HepG2 (cell line): ENCODE measurements around the gene IGFLR1. TPM values are rescaled to one million over a fixed set of nuclear protein-coding genes. Genes with fewer than 3 reads are reported as not detected.
A peak's percentile ranks its signal among the peaks of the same experiment; 100 is the strongest.

Source experiments
- ATAC-seq: fragments of 200-7000 bp; cut with Tn5 transposase; 3 replicates; pipeline ENCODE4 v1.9.1; 2020; ENCODE audit warnings: mild to moderate bottlenecking, moderate library complexity
- BruUV-seq: library from RNA; stranded (reverse); fragments of 400-500 nt; replicated peaks from 2 replicates; lab custom pipeline; 2021; lab: Mats Ljungman, UMichigan
- CTCF ChIA-PET: fragments of 300-600 bp; formaldehyde crosslinking; extraction: SDS; loops from one replicate; lab custom pipeline; 2021; ENCODE audit warnings: low total read pairs, inconsistent platforms, low intra/inter-chr PET ratio; lab: Yijun Ruan, JAX
- POLR2A ChIA-PET: fragments of 350-600 bp; sonication (Branson Sonifier 250); formaldehyde crosslinking; loops from one replicate; lab custom pipeline; 2020; ENCODE audit warnings: antibody characterized with exemption, inconsistent platforms; lab: Yijun Ruan, JAX
- DNase-seq: peaks from one replicate; pipeline ENCODE4 v3.0.0-alpha.2; 2015; ENCODE audit warnings: low spot score
- FAIRE-seq: peaks from 3 replicates; lab custom pipeline; 2011; peaks lifted over from hg19 to GRCh38; lab: Jason Lieb, UNC
- H2AFZ ChIP-seq: one replicate; pipeline ENCODE4 v1.6.1; 2011; ENCODE audit warnings: low read length, inconsistent platforms
- H3K27ac ChIP-seq: fragments of 300-600 bp; 3 replicates; pipeline ENCODE4 v1.8.0; 2011; ENCODE audit warnings: mixed run types, mild to moderate bottlenecking, mixed read lengths, low read length, inconsistent platforms; ENCODE audit not compliant: insufficient read depth; ENCODE audit errors: extremely low read length
- H3K27me3 ChIP-seq, 2 experiments: fragments of 200-600 bp in 1 of 2; 2 replicates in 1 of 2; 3 replicates in 1 of 2; pipeline versions ENCODE4 v1.6.0 to v1.8.0; 2011; ENCODE audit warnings: low read length in 2 of 2, mild to moderate bottlenecking in 2 of 2, moderate library complexity in 2 of 2, inconsistent platforms in 1 of 2; ENCODE audit not compliant: insufficient read depth in 2 of 2, control insufficient read depth in 1 of 2
- H3K36me3 ChIP-seq, 2 experiments: fragments of 200-600 bp in 1 of 2; replicated peaks in 1 of 2; 2 replicates in 1 of 2; 3 replicates in 1 of 2; pipeline versions ENCODE4 v1.5.1 to v1.8.0; 2011; ENCODE audit warnings: low read length in 2 of 2, inconsistent platforms in 1 of 2; ENCODE audit not compliant: insufficient read depth in 2 of 2, control insufficient read depth in 1 of 2
- H3K4me1 ChIP-seq: 2 replicates; pipeline ENCODE4 v1.5.1; 2012; ENCODE audit warnings: low read length, inconsistent platforms; ENCODE audit not compliant: insufficient read depth
- H3K4me2 ChIP-seq: 2 replicates; pipeline ENCODE4 v1.6.0; 2011; ENCODE audit warnings: low read depth, low read length, inconsistent platforms
- H3K4me3 ChIP-seq, 3 experiments: fragments of 200-600 bp in 1 of 3; sonication (generic), shearing (Covaris generic) in 1 of 3; replicated peaks in 1 of 3; 2 replicates each; pipeline ENCODE4 v1.5.1; 2011 to 2016; ENCODE audit warnings: low read length in 3 of 3, inconsistent platforms in 2 of 3, low read depth in 2 of 3, mild to moderate bottlenecking in 2 of 3, control low read depth in 1 of 3, mixed read lengths in 1 of 3; ENCODE audit not compliant: insufficient read depth in 1 of 3
- H3K79me2 ChIP-seq: one replicate; pipeline ENCODE4 v1.6.1; 2011; ENCODE audit warnings: low read length, inconsistent platforms; ENCODE audit not compliant: insufficient read depth
- H3K9ac ChIP-seq: 2 replicates; pipeline ENCODE4 v1.6.0; 2011; ENCODE audit warnings: mild to moderate bottlenecking, low read depth, low read length, inconsistent platforms; ENCODE audit not compliant: insufficient read depth
- H3K9me3 ChIP-seq: 2 replicates; pipeline ENCODE4 v1.5.1; 2012; ENCODE audit warnings: mild to moderate bottlenecking, low read length
- H4K20me1 ChIP-seq: 2 replicates; pipeline ENCODE4 v1.6.0; 2011; ENCODE audit warnings: inconsistent platforms, mild to moderate bottlenecking, low read length, moderate library complexity; ENCODE audit not compliant: insufficient read depth
- CCDC6 ChIP-seq: sonication (generic); formaldehyde crosslinking; IDR thresholded peaks from 2 replicates; pipeline ENCODE4 v1.8.1; 2022; ENCODE audit warnings: mild to moderate bottlenecking, missing genetic modification reagents, moderate library complexity
- CHD4 ChIP-seq: fragments of 200-600 bp; sonication (generic); IDR thresholded peaks from 2 replicates; pipeline ENCODE4 v1.7.0; 2017; ENCODE audit warnings: mild to moderate bottlenecking, low read length, borderline replicate concordance
- FOXC1 ChIP-seq: sonication (generic); formaldehyde crosslinking; IDR thresholded peaks from 2 replicates; pipeline ENCODE4 v1.8.0; 2022; ENCODE audit warnings: mild to moderate bottlenecking, missing genetic modification reagents, borderline replicate concordance
- KLF9 ChIP-seq: IDR thresholded peaks from 2 replicates; pipeline ENCODE4 v1.6.1; 2016; ENCODE audit warnings: low read depth
- LCORL ChIP-seq, 2 experiments: fragments of 450-650 bp in 1 of 2; sonication (generic) in 1 of 2; formaldehyde crosslinking in 1 of 2; IDR thresholded peaks; 2 replicates each; pipeline versions ENCODE4 v1.5.0 to v1.6.1; 2017 to 2020; ENCODE audit warnings: antibody characterized with exemption in 1 of 2, missing genetic modification reagents in 1 of 2
- MEIS2 ChIP-seq: sonication (generic); formaldehyde crosslinking; IDR thresholded peaks from 2 replicates; pipeline ENCODE4 v1.9.0; 2021; ENCODE audit warnings: mild to moderate bottlenecking, missing genetic modification reagents
- NFYC ChIP-seq: IDR thresholded peaks from 2 replicates; pipeline ENCODE4 v1.6.1; 2016; ENCODE audit warnings: missing genetic modification reagents, missing compliant biosample characterization
- REPIN1 ChIP-seq: sonication (generic); formaldehyde crosslinking; IDR thresholded peaks from 2 replicates; pipeline ENCODE4 v1.8.0; 2022; ENCODE audit warnings: missing genetic modification reagents, low read depth, mild to moderate bottlenecking, borderline replicate concordance
- SNAPC4 ChIP-seq: sonication (generic); formaldehyde crosslinking; IDR thresholded peaks from 2 replicates; pipeline ENCODE4 v1.4.0; 2020; ENCODE audit warnings: mild to moderate bottlenecking, missing genetic modification reagents
- SRY ChIP-seq: sonication (generic); formaldehyde crosslinking; IDR thresholded peaks from 2 replicates; pipeline ENCODE4 v1.8.0; 2022; ENCODE audit warnings: mild to moderate bottlenecking, missing genetic modification reagents
- TARDBP ChIP-seq: sonication (generic); formaldehyde crosslinking; IDR thresholded peaks from 2 replicates; pipeline ENCODE4 v1.8.0; 2022; ENCODE audit warnings: mild to moderate bottlenecking, missing genetic modification reagents
- ZNF160 ChIP-seq: sonication (generic); formaldehyde crosslinking; IDR thresholded peaks from 2 replicates; pipeline ENCODE4 v1.8.0; 2022; ENCODE audit warnings: mild to moderate bottlenecking, inconsistent platforms, missing genetic modification reagents
- WGBS: methylation state at CpG from one replicate; pipeline ENCODE4 v1.1.6; 2017; ENCODE audit warnings: low lambda C conversion rate; 5-methylcytosine and 5-hydroxymethylcytosine counted together
- in situ Hi-C: cut with HindIII; loops from 2 replicates; pipeline ENCODE4 v1.10.0; 2017; ENCODE audit warnings: low pct_unique_long_range_greater_than_20kb; ENCODE audit not compliant: extremely low pct_ligation_motif_present
- intact Hi-C: fragments of 100-400 bp; cut with micrococcal nuclease; formaldehyde crosslinking; loops from one replicate; pipeline ENCODE4 v1.10.0; 2022; ENCODE audit not compliant: unreplicated experiment
- polyA plus RNA-seq, 8 experiments: library from polyadenylated mRNA; depleted of rRNA in 3 of 8; stranded (reverse) in 7 of 8; unstranded in 1 of 8; fragments of >200 nt; fragmentation: Illumina TruSeq in 4 of 8; extraction: Trizol in 4 of 8; gene quantifications; 2 replicates each; pipeline versions ENCODE4 v1.2.1 to v1.2.3, GENCODE V29; 2011 to 2016; ENCODE audit warnings: low read depth in 4 of 8, missing spikeins in 1 of 8, mixed read lengths in 1 of 8; ENCODE audit not compliant: insufficient read depth in 1 of 8
- total RNA-seq, 5 experiments: library from RNA; depleted of rRNA; stranded (reverse); fragments of >200 nt; fragmentation: Illumina TruSeq; extraction: Trizol; gene quantifications; 2 replicates each; pipeline ENCODE4 v1.2.3, GENCODE V29; 2016; ENCODE audit warnings: low read depth in 1 of 5
- TF ChIP-seq, protein P1 (sequence below): sonication (generic); formaldehyde crosslinking; IDR thresholded peaks from 2 replicates; pipeline ENCODE4 v1.5.1; 2020; ENCODE audit warnings: mild to moderate bottlenecking, missing genetic modification reagents, moderate library complexity

Gene IGFLR1
- total and polyA plus RNA-seq, 2 of the 13 experiments (the other 11 are each of a cell fraction or from before 2014, with no cell fraction given): 5.4 to 8.9 TPM

- TF ChIP-seq SNAPC4 (CRISPR knock-in tag) (no peak), SRY (CRISPR knock-in tag) (no peak), MEIS2 (no peak), REPIN1 (CRISPR knock-in tag) (no peak), CCDC6 (CRISPR knock-in tag) (no peak), FOXC1 (CRISPR knock-in tag) (no peak), LCORL (IDR thresholded peaks at IDR 0.05) (no peak), LCORL (CRISPR knock-in tag; IDR thresholded peaks at IDR 0.05) (no peak)
These were observed 33.9 kb downstream of the IGFLR1 start (continued) for GRCh38 chr19:35708391-35708790.

DNA sequence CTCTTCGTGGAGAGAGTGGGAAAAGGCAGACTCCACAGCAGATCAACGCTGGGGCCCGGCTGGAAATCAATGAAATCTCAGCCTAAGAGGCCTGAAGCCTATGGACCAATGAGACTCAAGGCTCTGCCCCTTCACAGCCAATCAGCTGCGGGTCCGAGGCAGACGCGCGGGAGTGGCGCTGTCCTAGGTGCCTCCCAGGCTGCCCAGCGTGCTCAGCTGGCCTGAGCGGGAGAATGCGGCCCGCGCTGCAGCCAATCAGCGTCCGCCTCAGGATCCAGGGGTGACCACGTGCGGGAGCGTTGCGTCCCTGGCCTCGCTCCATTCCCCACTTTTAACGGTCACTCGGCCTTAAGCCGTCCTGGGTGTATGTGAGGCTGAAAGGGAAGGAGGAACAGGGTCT is 38.0 kb downstream of the IGFLR1 start, which contains the start of gene ZBTB32:
Gene ZBTB32 (plus strand): TSS at position 341 of the 400 bp plus-strand sequence. CDS start 10,069 bp downstream, outside the sequence.
- Histone ChIP-seq H2AFZ (no peak within 1 kb of the TSS), H4K20me1 (no peaks in the 10 kb centered on the region), H3K79me2 (no peaks in the 10 kb centered on the region), H3K36me3 (no peaks in the 10 kb centered on the region), H3K9ac (no peak within 1 kb of the TSS), H3K4me3 (no peak within 1 kb of the TSS), H3K9me3 (no peaks in the 10 kb centered on the region), H3K27me3 (no peaks in the 10 kb centered on the region; a peak in 1 of 5 replicates), H3K27ac (no peak within 1 kb of the TSS), H3K4me1 (peaks cover 23% of the 10 kb centered on the region), H3K4me2 (peak within 1 kb of the TSS; percentile 92; the same call in 1 of the 2 replicates)
- ChIA-PET CTCF (no interaction called here), POLR2A (interaction anchor here (1.1 kb wide), 1 partner anchor 56 kb away, joined by 3 read pairs; the partner anchor contains the start of gene COX6B1)
- WGBS: 89% methylated on average over 16 of the region's 24 CpGs
- FAIRE-seq (no peak), DNase-seq (no peak), ATAC-seq (no peak)
- no TSS peak for BruUV-seq
- in situ Hi-C loops (no loop called here), intact Hi-C loops (no loop called here)
- TF ChIP-seq, protein P1, sequence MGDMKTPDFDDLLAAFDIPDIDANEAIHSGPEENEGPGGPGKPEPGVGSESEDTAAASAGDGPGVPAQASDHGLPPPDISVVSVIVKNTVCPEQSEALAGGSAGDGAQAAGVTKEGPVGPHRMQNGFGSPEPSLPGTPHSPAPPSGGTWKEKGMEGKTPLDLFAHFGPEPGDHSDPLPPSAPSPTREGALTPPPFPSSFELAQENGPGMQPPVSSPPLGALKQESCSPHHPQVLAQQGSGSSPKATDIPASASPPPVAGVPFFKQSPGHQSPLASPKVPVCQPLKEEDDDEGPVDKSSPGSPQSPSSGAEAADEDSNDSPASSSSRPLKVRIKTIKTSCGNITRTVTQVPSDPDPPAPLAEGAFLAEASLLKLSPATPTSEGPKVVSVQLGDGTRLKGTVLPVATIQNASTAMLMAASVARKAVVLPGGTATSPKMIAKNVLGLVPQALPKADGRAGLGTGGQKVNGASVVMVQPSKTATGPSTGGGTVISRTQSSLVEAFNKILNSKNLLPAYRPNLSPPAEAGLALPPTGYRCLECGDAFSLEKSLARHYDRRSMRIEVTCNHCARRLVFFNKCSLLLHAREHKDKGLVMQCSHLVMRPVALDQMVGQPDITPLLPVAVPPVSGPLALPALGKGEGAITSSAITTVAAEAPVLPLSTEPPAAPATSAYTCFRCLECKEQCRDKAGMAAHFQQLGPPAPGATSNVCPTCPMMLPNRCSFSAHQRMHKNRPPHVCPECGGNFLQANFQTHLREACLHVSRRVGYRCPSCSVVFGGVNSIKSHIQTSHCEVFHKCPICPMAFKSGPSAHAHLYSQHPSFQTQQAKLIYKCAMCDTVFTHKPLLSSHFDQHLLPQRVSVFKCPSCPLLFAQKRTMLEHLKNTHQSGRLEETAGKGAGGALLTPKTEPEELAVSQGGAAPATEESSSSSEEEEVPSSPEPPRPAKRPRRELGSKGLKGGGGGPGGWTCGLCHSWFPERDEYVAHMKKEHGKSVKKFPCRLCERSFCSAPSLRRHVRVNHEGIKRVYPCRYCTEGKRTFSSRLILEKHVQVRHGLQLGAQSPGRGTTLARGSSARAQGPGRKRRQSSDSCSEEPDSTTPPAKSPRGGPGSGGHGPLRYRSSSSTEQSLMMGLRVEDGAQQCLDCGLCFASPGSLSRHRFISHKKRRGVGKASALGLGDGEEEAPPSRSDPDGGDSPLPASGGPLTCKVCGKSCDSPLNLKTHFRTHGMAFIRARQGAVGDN (CRISPR knock-in tag): 0 out of 2 replicates have a peak, but pooled peaks have one; percentile 13
- TF ChIP-seq TARDBP (CRISPR knock-in tag) (no peak), ZNF160 (CRISPR knock-in tag) (no peak), NFYC (CRISPR knock-in tag) (peak; percentile 32; the same call in 1 of the 2 replicates), CHD4 (no peak), KLF9 (CRISPR knock-in tag) (no peak)
